ENCODE measurements around the gene FYB1. TPM values are rescaled to one million over a fixed set of nuclear protein-coding genes. Genes with fewer than 3 reads are reported as not detected.

Gene FYB1
- total RNA-seq, 3 donors from 2014 or later (not counting 1 experiment from before 2014, with no cell fraction given) = 277 to 340 (median 295) TPM

DNA sequence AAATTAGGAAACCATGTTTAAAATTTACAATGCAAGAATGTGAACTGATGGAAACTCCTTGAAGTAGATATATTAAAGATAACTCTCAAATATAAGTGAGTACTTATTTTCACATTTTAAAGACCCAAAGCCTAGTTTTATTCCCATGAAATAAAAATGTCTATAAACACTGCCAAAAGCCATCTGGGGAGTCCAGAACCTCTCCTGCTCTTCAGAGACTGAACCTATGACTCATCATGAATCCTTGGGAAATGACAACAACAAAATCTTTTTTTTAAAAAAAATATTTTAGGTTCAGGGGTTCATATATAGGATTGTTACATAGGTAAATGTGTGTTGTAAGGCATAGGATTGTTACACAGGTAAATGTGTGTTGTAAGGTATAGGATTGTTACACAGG, 33.8 kb upstream of the FYB1 start:
- Histone ChIP-seq H3K4me3 (ENCODE audit: low read length) (no peak overlapping the region), H3K27me3 (ENCODE audit: control insufficient read depth, insufficient read depth, low read length) (no peaks in the 10 kb centered on the region), H3K27ac (ENCODE audit: low read length) (no peak overlapping the region), H3K4me1 (ENCODE audit: control insufficient read depth, insufficient read depth, low read length) (peaks cover 6% of the 10 kb centered on the region), H3K9me3 (ENCODE audit: control insufficient read depth, insufficient read depth, low read length) (no peaks in the 10 kb centered on the region), H3K36me3 (ENCODE audit: control insufficient read depth, insufficient read depth, low read length) (peaks cover 26% of the 10 kb centered on the region)
- intact Hi-C loops (cut with micrococcal nuclease) = no loop called here
- no peak for DNase-seq
- Mint-ChIP-seq H3K36me3 (peaks cover 22% of the 10 kb centered on the region), H3K4me1 (peaks cover 65 to 71% of the 10 kb centered on the region in 2 donors), H3K27ac (peak overlapping the region; percentile 57 to 81), H3K4me3 (no peak overlapping the region), H3K9me3 (no peaks in the 10 kb centered on the region), H3K27me3 (ENCODE audit: low read depth in 2 of 2) (no peaks in the 10 kb centered on the region)
- ATAC-seq = no peak
- TF ChIP-seq, protein P1, sequence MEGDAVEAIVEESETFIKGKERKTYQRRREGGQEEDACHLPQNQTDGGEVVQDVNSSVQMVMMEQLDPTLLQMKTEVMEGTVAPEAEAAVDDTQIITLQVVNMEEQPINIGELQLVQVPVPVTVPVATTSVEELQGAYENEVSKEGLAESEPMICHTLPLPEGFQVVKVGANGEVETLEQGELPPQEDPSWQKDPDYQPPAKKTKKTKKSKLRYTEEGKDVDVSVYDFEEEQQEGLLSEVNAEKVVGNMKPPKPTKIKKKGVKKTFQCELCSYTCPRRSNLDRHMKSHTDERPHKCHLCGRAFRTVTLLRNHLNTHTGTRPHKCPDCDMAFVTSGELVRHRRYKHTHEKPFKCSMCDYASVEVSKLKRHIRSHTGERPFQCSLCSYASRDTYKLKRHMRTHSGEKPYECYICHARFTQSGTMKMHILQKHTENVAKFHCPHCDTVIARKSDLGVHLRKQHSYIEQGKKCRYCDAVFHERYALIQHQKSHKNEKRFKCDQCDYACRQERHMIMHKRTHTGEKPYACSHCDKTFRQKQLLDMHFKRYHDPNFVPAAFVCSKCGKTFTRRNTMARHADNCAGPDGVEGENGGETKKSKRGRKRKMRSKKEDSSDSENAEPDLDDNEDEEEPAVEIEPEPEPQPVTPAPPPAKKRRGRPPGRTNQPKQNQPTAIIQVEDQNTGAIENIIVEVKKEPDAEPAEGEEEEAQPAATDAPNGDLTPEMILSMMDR (IDR thresholded peaks at IDR 0.05) = no peak

DNA sequence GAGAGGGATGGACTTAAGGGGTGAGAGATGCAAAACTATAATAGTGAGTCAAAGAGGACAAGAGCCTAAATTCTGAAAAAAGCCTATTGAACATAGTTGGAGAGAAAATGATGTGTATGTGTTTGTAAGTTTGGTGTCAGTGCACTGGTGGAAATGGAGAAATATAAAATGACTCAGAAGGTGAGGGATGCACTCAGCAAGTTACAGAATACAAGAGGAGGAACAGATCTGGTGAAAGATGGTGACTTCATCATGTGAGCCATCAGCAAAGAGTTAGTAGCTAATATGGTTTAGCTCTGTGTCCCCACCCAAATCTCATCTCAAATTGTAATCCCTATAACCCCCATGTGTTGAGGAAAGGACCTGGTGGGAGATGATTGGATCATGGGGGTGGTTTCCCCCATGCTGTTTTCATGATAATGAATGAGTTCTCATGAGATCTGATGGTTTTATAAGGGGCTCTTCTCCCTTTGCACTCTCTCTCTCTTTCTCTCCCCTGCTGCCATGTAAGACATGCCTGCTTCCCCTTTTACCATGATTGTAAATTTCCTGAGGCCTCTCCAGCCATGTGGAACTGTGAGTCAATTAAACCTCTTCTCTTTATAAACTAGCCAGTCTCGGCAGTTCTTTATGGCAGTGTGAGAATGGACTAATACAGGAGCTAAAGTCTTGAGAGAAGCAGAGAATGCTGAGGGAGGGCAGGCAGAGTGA, 30.4 kb upstream of the FYB1 start:
- Mint-ChIP-seq H3K4me1 (peaks cover 57 to 59% of the 10 kb centered on the region in 2 donors), H3K9me3 (no peaks in the 10 kb centered on the region), H3K4me3 (no peak overlapping the region), H3K36me3 (peaks cover 39% of the 10 kb centered on the region), H3K27me3 (ENCODE audit: low read depth in 2 of 2) (no peaks in the 10 kb centered on the region), H3K27ac (peak overlapping the region; percentile 14 to 15)
- intact Hi-C loops (cut with micrococcal nuclease) = no loop called here
- TF ChIP-seq, protein P1 (IDR thresholded peaks at IDR 0.05) = no peak
- Histone ChIP-seq H3K36me3 (ENCODE audit: control insufficient read depth, insufficient read depth, low read length) (peaks cover 38% of the 10 kb centered on the region), H3K4me1 (ENCODE audit: control insufficient read depth, insufficient read depth, low read length) (no peaks in the 10 kb centered on the region), H3K27me3 (ENCODE audit: control insufficient read depth, insufficient read depth, low read length) (no peaks in the 10 kb centered on the region), H3K9me3 (ENCODE audit: control insufficient read depth, insufficient read depth, low read length) (no peaks in the 10 kb centered on the region), H3K27ac (ENCODE audit: low read length) (no peak overlapping the region), H3K4me3 (ENCODE audit: low read length) (no peak overlapping the region)
- WGBS (ENCODE audit: insufficient coverage) = 100% methylated on average over 1 of the region's 1 CpG
- no peak for DNase-seq
- no peak for ATAC-seq

- Mint-ChIP-seq H3K4me3 (no peak overlapping the region), H3K4me1 (peaks cover 54 to 60% of the 10 kb centered on the region in 2 donors), H3K27ac (peak overlapping the region; percentile 14 to 15), H3K27me3 (ENCODE audit: low read depth in 2 of 2) (no peaks in the 10 kb centered on the region), H3K9me3 (no peaks in the 10 kb centered on the region), H3K36me3 (peaks cover 45% of the 10 kb centered on the region)
- DNase-seq (no peak), ATAC-seq (no peak)
- no peaks in the 10 kb centered on the region for H3K4me1 ChIP-seq (ENCODE audit: control insufficient read depth, insufficient read depth, low read length)
- no peaks in the 10 kb centered on the region for H3K27me3 ChIP-seq (ENCODE audit: control insufficient read depth, insufficient read depth, low read length)
- WGBS (ENCODE audit: insufficient coverage) = 100% methylated on average over 1 of the region's 1 CpG
- no peak overlapping the region for H3K27ac ChIP-seq (ENCODE audit: low read length)
- H3K36me3 ChIP-seq (ENCODE audit: control insufficient read depth, insufficient read depth, low read length) = peaks cover 38% of the 10 kb centered on the region
- no peaks in the 10 kb centered on the region for H3K9me3 ChIP-seq (ENCODE audit: control insufficient read depth, insufficient read depth, low read length)
- TF ChIP-seq, protein P1 (IDR thresholded peaks at IDR 0.05) = no peak
- intact Hi-C loops (cut with micrococcal nuclease) = no loop called here
- H3K4me3 ChIP-seq (ENCODE audit: low read length) = no peak overlapping the region
Measured at GRCh38 chr5:39249069-39249468, 29.7 kb upstream of the FYB1 start.

DNA sequence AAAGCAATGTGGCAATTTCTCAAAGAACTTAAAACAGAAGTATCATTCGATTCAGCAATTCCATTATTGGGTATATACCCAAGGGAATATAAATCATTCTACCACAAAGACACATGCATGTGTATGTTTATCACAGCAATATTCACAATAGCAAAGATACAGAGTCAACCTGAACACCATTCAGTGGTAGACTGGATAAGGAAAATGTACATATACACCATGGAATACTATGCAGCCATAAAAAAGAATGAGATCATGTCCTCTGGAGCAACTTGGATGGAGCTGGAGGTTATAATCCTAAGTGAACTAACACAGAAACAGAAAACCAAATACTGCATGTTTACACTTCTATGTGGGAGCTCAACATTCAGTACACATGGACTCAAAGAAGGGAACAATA, 21.4 kb upstream of the FYB1 start:
- no peaks in the 10 kb centered on the region for H3K9me3 ChIP-seq (ENCODE audit: control insufficient read depth, insufficient read depth, low read length)
- no peaks in the 10 kb centered on the region for H3K27me3 ChIP-seq (ENCODE audit: control insufficient read depth, insufficient read depth, low read length)
- Mint-ChIP-seq H3K9me3 (peaks cover 5% of the 10 kb centered on the region in 2 donors), H3K4me1 (peaks cover 54 to 63% of the 10 kb centered on the region in 2 donors), H3K4me3 (no peak overlapping the region), H3K27ac (peak overlapping the region; percentile 87 to 89), H3K27me3 (ENCODE audit: low read depth in 2 of 2) (no peaks in the 10 kb centered on the region), H3K36me3 (peaks cover 27% of the 10 kb centered on the region)
- TF ChIP-seq, protein P1 (IDR thresholded peaks at IDR 0.05) = no peak
- H3K4me1 ChIP-seq (ENCODE audit: control insufficient read depth, insufficient read depth, low read length) = no peaks in the 10 kb centered on the region
- no peak for DNase-seq
- H3K36me3 ChIP-seq (ENCODE audit: control insufficient read depth, insufficient read depth, low read length) = peaks cover 8% of the 10 kb centered on the region
- no peak overlapping the region for H3K4me3 ChIP-seq (ENCODE audit: low read length)
- H3K27ac ChIP-seq (ENCODE audit: low read length) = no peak overlapping the region
- WGBS (ENCODE audit: insufficient coverage) = no CpG with 5 or more reads among the region's 1 CpG
- ATAC-seq = no peak
- intact Hi-C loops (cut with micrococcal nuclease) = no loop called here

All from natural killer cell (primary cell).